H9 (cell line): ENCODE data around the gene CRK. TPM values are rescaled to one million over a fixed set of nuclear protein-coding genes. Genes with fewer than 3 reads are reported as not detected.

Source experiments
- DNase-seq: peaks from one replicate; pipeline ENCODE4 v3.0.0-alpha.2; 2017
- H2AFZ ChIP-seq: one replicate; pipeline ENCODE4 v1.6.1; 2013; ENCODE audit warnings: mild to moderate bottlenecking, low read length, control low read depth, moderate library complexity
- H2AK5ac ChIP-seq: 2 replicates; pipeline ENCODE4 v1.6.1; 2013; ENCODE audit warnings: low read length, control low read depth, mixed read lengths; ENCODE audit not compliant: insufficient read length
- H2BK120ac ChIP-seq: one replicate; pipeline ENCODE4 v1.6.1; 2013; ENCODE audit warnings: low read depth, mild to moderate bottlenecking, low read length, control low read depth, inconsistent platforms; ENCODE audit not compliant: poor library complexity, severe bottlenecking
- H2BK12ac ChIP-seq: 2 replicates; pipeline ENCODE4 v1.6.1; 2013; ENCODE audit warnings: low read length, control low read depth, mixed read lengths, low read depth; ENCODE audit not compliant: insufficient read length
- H2BK15ac ChIP-seq: 2 replicates; pipeline ENCODE4 v1.6.1; 2013; ENCODE audit warnings: low read depth, low read length, control low read depth
- H2BK20ac ChIP-seq: one replicate; pipeline ENCODE4 v1.6.1; 2013; ENCODE audit warnings: low read depth, mild to moderate bottlenecking, low read length, control low read depth, inconsistent platforms; ENCODE audit not compliant: poor library complexity, severe bottlenecking
- H2BK5ac ChIP-seq: 2 replicates; pipeline ENCODE4 v1.6.1; 2013; ENCODE audit warnings: low read length, control low read depth, mixed read lengths; ENCODE audit not compliant: insufficient read length
- H3K14ac ChIP-seq: 2 replicates; pipeline ENCODE4 v1.6.1; 2013; ENCODE audit warnings: low read length, control low read depth; ENCODE audit not compliant: insufficient read depth
- H3K18ac ChIP-seq: 2 replicates; pipeline ENCODE4 v1.6.1; 2013; ENCODE audit warnings: low read depth, mild to moderate bottlenecking, mixed read lengths, low read length, control low read depth; ENCODE audit not compliant: insufficient read length
- H3K23ac ChIP-seq: 2 replicates; pipeline ENCODE4 v1.6.1; 2013; ENCODE audit warnings: low read length, control low read depth, mixed read lengths, low read depth; ENCODE audit not compliant: insufficient read length
- H3K23me2 ChIP-seq: 2 replicates; pipeline ENCODE4 v1.6.1; 2013; ENCODE audit warnings: low read depth, mild to moderate bottlenecking, mixed read lengths, low read length, control low read depth; ENCODE audit not compliant: insufficient read length, poor library complexity, severe bottlenecking
- H3K27ac ChIP-seq: 2 replicates; pipeline ENCODE4 v1.5.1; 2013; ENCODE audit warnings: low read length, control low read depth, mixed read lengths, low read depth; ENCODE audit not compliant: insufficient read length
- H3K27me3 ChIP-seq: 2 replicates; pipeline ENCODE4 v1.6.1; 2013; ENCODE audit warnings: low read length, control low read depth, inconsistent platforms; ENCODE audit not compliant: insufficient read depth
- H3K4ac ChIP-seq: 2 replicates; pipeline ENCODE4 v1.6.1; 2013; ENCODE audit warnings: low read depth, mild to moderate bottlenecking, control low read depth, inconsistent platforms, low read length, moderate library complexity
- H3K4me1 ChIP-seq: 2 replicates; pipeline ENCODE4 v1.6.1; 2013; ENCODE audit warnings: low read length, control low read depth, inconsistent platforms; ENCODE audit not compliant: insufficient read depth
- H3K4me2 ChIP-seq: 2 replicates; pipeline ENCODE4 v1.6.1; 2013; ENCODE audit warnings: low read length, control low read depth, mixed read lengths; ENCODE audit not compliant: insufficient read length, insufficient read depth
- H3K56ac ChIP-seq: 2 replicates; pipeline ENCODE4 v1.6.1; 2013; ENCODE audit warnings: low read depth, mild to moderate bottlenecking, mixed read lengths, low read length, control low read depth; ENCODE audit not compliant: insufficient read length
- H3K79me1 ChIP-seq: 2 replicates; pipeline ENCODE4 v1.6.1; 2013; ENCODE audit warnings: low read depth, mild to moderate bottlenecking, moderate library complexity, low read length, control low read depth, inconsistent platforms; ENCODE audit not compliant: insufficient read depth, poor library complexity, severe bottlenecking
- H3K79me2 ChIP-seq: 2 replicates; pipeline ENCODE4 v1.6.1; 2013; ENCODE audit warnings: low read length, control low read depth, inconsistent platforms; ENCODE audit not compliant: insufficient read depth
- H3K9ac ChIP-seq: 2 replicates; pipeline ENCODE4 v1.6.1; 2013; ENCODE audit warnings: low read length, control low read depth, mixed read lengths; ENCODE audit not compliant: insufficient read length; ENCODE audit errors: extremely low read depth
- H3K9me3 ChIP-seq: one replicate; pipeline ENCODE4 v1.6.1; 2013; ENCODE audit warnings: low read depth, low read length, inconsistent platforms; ENCODE audit not compliant: control insufficient read depth
- H3T11ph ChIP-seq: one replicate; pipeline ENCODE4 v1.6.1; 2013; ENCODE audit warnings: mild to moderate bottlenecking, low read length, control low read depth, inconsistent platforms
- H4K20me1 ChIP-seq: one replicate; pipeline ENCODE4 v1.6.1; 2013; ENCODE audit not compliant: control insufficient read depth, insufficient read length, insufficient read depth
- H4K5ac ChIP-seq: 2 replicates; pipeline ENCODE4 v1.6.1; 2013; ENCODE audit warnings: low read depth, mild to moderate bottlenecking, mixed read lengths, low read length, control low read depth; ENCODE audit not compliant: insufficient read length
- H4K8ac ChIP-seq: replicated peaks from 2 replicates; pipeline ENCODE4 v1.6.1; 2013; ENCODE audit warnings: low read length, control low read depth, mixed read lengths, low read depth; ENCODE audit not compliant: insufficient read length
- H4K91ac ChIP-seq: 2 replicates; pipeline ENCODE4 v1.6.1; 2013; ENCODE audit warnings: low read depth, mild to moderate bottlenecking, moderate library complexity, mixed read lengths, low read length, control low read depth; ENCODE audit not compliant: insufficient read length
- H3K27ac Mint-ChIP-seq, 3 experiments: 2 replicates in 2 of 3; 3 replicates in 1 of 3; pipeline ENCODE4 v1.8.0; 2020 to 2021; ENCODE audit warnings: mixed read lengths in 3 of 3, mild to moderate bottlenecking in 1 of 3, moderate library complexity in 1 of 3
- H3K27me3 Mint-ChIP-seq: 2 replicates; pipeline ENCODE4 v1.8.0; 2021; ENCODE audit warnings: low read depth, mild to moderate bottlenecking, moderate library complexity, mixed read lengths
- H3K36me3 Mint-ChIP-seq, 3 experiments: 2 replicates in 2 of 3; 3 replicates in 1 of 3; pipeline ENCODE4 v1.8.0; 2020 to 2021; ENCODE audit warnings: low read depth in 3 of 3, mixed read lengths in 3 of 3; ENCODE audit not compliant: insufficient read depth in 1 of 3
- H3K4me1 Mint-ChIP-seq, 2 experiments: 2 replicates each; pipeline ENCODE4 v1.8.0; 2020; ENCODE audit warnings: mixed read lengths in 2 of 2
- H3K4me3 Mint-ChIP-seq, 2 experiments: 2 replicates in 1 of 2; 3 replicates in 1 of 2; pipeline ENCODE4 v1.8.0; 2020 to 2021; ENCODE audit warnings: mild to moderate bottlenecking in 2 of 2, mixed read lengths in 2 of 2, moderate library complexity in 1 of 2
- H3K9me3 Mint-ChIP-seq, 2 experiments: 2 replicates in 1 of 2; 3 replicates in 1 of 2; pipeline ENCODE4 v1.8.0; 2020; ENCODE audit warnings: mild to moderate bottlenecking in 2 of 2, mixed read lengths in 2 of 2, moderate library complexity in 1 of 2
- CTCF ChIP-seq: fragments of 200-600 bp; sonication (generic); conservative IDR thresholded peaks from 3 replicates; pipeline ENCODE4 v1.8.0; 2021; ENCODE audit warnings: antibody characterized with exemption, mild to moderate bottlenecking
- WGBS: extraction: QIAGEN DNeasy Blood & Tissue Kit; methylation state at CpG from one replicate; pipeline ENCODE4 v1.1.7; 2013; ENCODE audit warnings: missing lambda C conversion rate, low lambda C conversion rate, mixed read lengths; ENCODE audit not compliant: insufficient read length; ENCODE audit errors: extremely low coverage; 5-methylcytosine and 5-hydroxymethylcytosine counted together
- total RNA-seq: library from RNA; stranded (reverse); gene quantifications from 2 replicates; pipeline ENCODE4 v1.2.1, GENCODE V29; 2021

Gene CRK
- total RNA-seq, 1 experiment from 2014 or later, result 58.9 TPM

DNA sequence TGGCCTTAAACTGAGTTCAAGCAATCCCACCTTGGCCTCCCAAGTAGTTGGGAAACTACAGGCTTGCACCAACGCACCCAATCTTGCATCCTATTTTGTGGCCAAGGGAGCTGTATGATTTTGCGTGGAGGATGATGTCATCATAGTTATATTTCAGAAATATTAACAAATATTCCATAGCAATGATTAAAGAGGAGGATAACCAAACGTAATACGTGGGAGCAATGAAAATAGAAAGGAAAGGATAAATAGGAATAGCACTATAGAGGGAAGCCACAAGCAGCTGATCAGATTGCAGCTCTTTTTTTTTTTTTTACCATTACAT, 53.8 kb downstream of the CRK start:
- Histone ChIP-seq H3K18ac (no peak overlapping the region), H3K27ac (no peak overlapping the region), H2BK120ac (no peak overlapping the region), H2AFZ (no peak overlapping the region), H2BK12ac (no peak overlapping the region), H3K4ac (no peak overlapping the region), H3K9me3 (no peaks in the 10 kb centered on the region), H4K8ac (no peak overlapping the region), H3T11ph (no peak overlapping the region), H3K4me1 (no peaks in the 10 kb centered on the region), H3K79me1 (no peaks in the 10 kb centered on the region), H3K23ac (no peak overlapping the region), H2BK20ac (no peak overlapping the region), H3K56ac (no peak overlapping the region), H3K9ac (no peak overlapping the region), H3K14ac (no peak overlapping the region), H3K4me2 (no peak overlapping the region), H3K23me2 (peaks cover 7% of the 10 kb centered on the region), H3K79me2 (peaks cover 20% of the 10 kb centered on the region), H4K91ac (no peak overlapping the region), H2BK5ac (no peak overlapping the region), H2AK5ac (no peak overlapping the region), H2BK15ac (no peak overlapping the region), H4K20me1 (no peaks in the 10 kb centered on the region), H4K5ac (no peak overlapping the region), H3K27me3 (no peaks in the 10 kb centered on the region)
- H3K27me3 Mint-ChIP-seq, result peaks cover 8% of the 10 kb centered on the region
- H3K4me3 Mint-ChIP-seq, result no peak overlapping the region
- peaks cover 9 to 15% of the 10 kb centered on the region in 2 experiments for H3K4me1 Mint-ChIP-seq
- peaks cover 15 to 22% (median 17%) of the 10 kb centered on the region in 3 experiments for H3K36me3 Mint-ChIP-seq
- no peak overlapping the region for H3K27ac Mint-ChIP-seq
- DNase-seq, result no peak
- no CpG with 5 or more reads among the region's 4 CpGs for WGBS
- no peak for TF ChIP-seq CTCF
- H3K9me3 Mint-ChIP-seq, result peaks cover 3% of the 10 kb centered on the region in 2 experiments; a peak in 2 of 5 replicates
